Liver (tissue), 9 donors: ENCODE data around the gene ASXL1. TPM values are rescaled to one million over a fixed set of nuclear protein-coding genes. Genes with fewer than 3 reads are reported as not detected.
A peak's percentile ranks its signal among the peaks of the same experiment; 100 is the strongest.

ENCODE experiments used
- DNase-seq: peaks from one replicate; pipeline ENCODE4 v3.0.0-alpha.2; 2017; ENCODE audit warnings: low spot score
- H3K27ac ChIP-seq, 2 donors: one replicate each; pipeline ENCODE4 v1.7.0; 2013; ENCODE audit warnings: inconsistent platforms in 2 of 2, low read length in 2 of 2, control low read depth in 1 of 2, low read depth in 1 of 2, mild to moderate bottlenecking in 1 of 2
- H3K27me3 ChIP-seq, 4 donors: one replicate each; pipeline versions ENCODE4 v1.6.1 to v1.7.0; 2013; ENCODE audit warnings: low read length in 3 of 4, inconsistent platforms in 1 of 4, mild to moderate bottlenecking in 1 of 4, moderate library complexity in 1 of 4; ENCODE audit not compliant: control insufficient read depth in 4 of 4, insufficient read depth in 4 of 4
- H3K36me3 ChIP-seq, 4 donors: one replicate each; pipeline versions ENCODE4 v1.6.1 to v1.7.0; 2013; ENCODE audit warnings: low read length in 3 of 4, mild to moderate bottlenecking in 3 of 4, low read depth in 1 of 4, moderate library complexity in 1 of 4; ENCODE audit not compliant: control insufficient read depth in 4 of 4, insufficient read depth in 3 of 4
- H3K4me1 ChIP-seq, 4 donors: one replicate each; pipeline versions ENCODE4 v1.6.1 to v1.7.0; 2013; ENCODE audit warnings: low read length in 3 of 4, mild to moderate bottlenecking in 3 of 4, moderate library complexity in 1 of 4; ENCODE audit not compliant: control insufficient read depth in 4 of 4, insufficient read depth in 4 of 4
- H3K4me3 ChIP-seq, 3 donors: one replicate each; pipeline versions ENCODE4 v1.6.1 to v1.7.0; 2013; ENCODE audit warnings: low read length in 3 of 3, control low read depth in 1 of 3, low read depth in 1 of 3, mild to moderate bottlenecking in 1 of 3
- H3K9ac ChIP-seq, 2 donors: one replicate each; pipeline ENCODE4 v1.7.0; 2013; ENCODE audit warnings: low read length in 2 of 2, mild to moderate bottlenecking in 2 of 2, moderate library complexity in 2 of 2, control low read depth in 1 of 2, low read depth in 1 of 2
- H3K9me3 ChIP-seq, 4 donors: one replicate each; pipeline versions ENCODE4 v1.6.1 to v1.7.0; 2013; ENCODE audit warnings: low read length in 3 of 4; ENCODE audit not compliant: control insufficient read depth in 4 of 4
- ATF3 ChIP-seq: IDR thresholded peaks from 2 replicates; pipeline ENCODE4 v1.6.1; 2016; ENCODE audit warnings: antibody characterized with exemption
- CTCF ChIP-seq: fragments of 150-350 bp; IDR thresholded peaks from 2 replicates; pipeline ENCODE4 v1.5.1; 2017; ENCODE audit warnings: improper control_type of control experiment, low read depth, low read length; ENCODE audit not compliant: missing input control
- EGR1 ChIP-seq, 2 donors: IDR thresholded peaks; 2 replicates each; pipeline ENCODE4 v1.6.1; 2016 to 2018; ENCODE audit warnings: antibody characterized with exemption in 2 of 2, low read depth in 2 of 2
- FOXA1 ChIP-seq: IDR thresholded peaks from 2 replicates; pipeline ENCODE4 v1.6.1; 2016; ENCODE audit warnings: antibody characterized with exemption
- FOXA2 ChIP-seq: IDR thresholded peaks from 2 replicates; pipeline ENCODE4 v1.6.1; 2016; ENCODE audit warnings: antibody characterized with exemption
- GABPA ChIP-seq, 2 donors: IDR thresholded peaks in 1 of 2; conservative IDR thresholded peaks in 1 of 2; 2 replicates each; pipeline ENCODE4 v1.6.1; 2016; ENCODE audit warnings: antibody characterized with exemption in 2 of 2, mild to moderate bottlenecking in 1 of 2, moderate library complexity in 1 of 2
- HNF4A ChIP-seq, 2 donors: conservative IDR thresholded peaks; 2 replicates each; pipeline ENCODE4 v1.6.1; 2016; ENCODE audit warnings: antibody characterized with exemption in 2 of 2, mild to moderate bottlenecking in 2 of 2
- HNF4G ChIP-seq: IDR thresholded peaks from 2 replicates; pipeline ENCODE4 v1.6.1; 2016; ENCODE audit warnings: antibody characterized with exemption
- JUND ChIP-seq, 2 donors: IDR thresholded peaks; 2 replicates each; pipeline ENCODE4 v1.6.1; 2016; ENCODE audit warnings: antibody characterized with exemption in 2 of 2
- MAX ChIP-seq: IDR thresholded peaks from 2 replicates; pipeline ENCODE4 v1.6.1; 2016; ENCODE audit warnings: antibody characterized with exemption
- NR2F2 ChIP-seq: IDR thresholded peaks from 2 replicates; pipeline ENCODE4 v1.6.1; 2016; ENCODE audit warnings: antibody characterized with exemption
- RAD21 ChIP-seq, 2 donors: IDR thresholded peaks; 2 replicates each; pipeline ENCODE4 v1.6.1; 2016; ENCODE audit warnings: antibody characterized with exemption in 2 of 2, mild to moderate bottlenecking in 2 of 2
- REST ChIP-seq: IDR thresholded peaks from 2 replicates; pipeline ENCODE4 v1.6.1; 2016; ENCODE audit warnings: antibody characterized with exemption, mild to moderate bottlenecking
- RXRA ChIP-seq, 2 donors: IDR thresholded peaks; 2 replicates each; pipeline ENCODE4 v1.6.1; 2017 to 2018; ENCODE audit warnings: antibody characterized with exemption in 2 of 2, mild to moderate bottlenecking in 1 of 2
- SP1 ChIP-seq: IDR thresholded peaks from 2 replicates; pipeline ENCODE4 v1.6.1; 2018; ENCODE audit warnings: antibody characterized with exemption, mild to moderate bottlenecking
- TAF1 ChIP-seq: conservative IDR thresholded peaks from 2 replicates; pipeline ENCODE4 v1.6.1; 2016; ENCODE audit warnings: antibody characterized with exemption, mild to moderate bottlenecking
- YY1 ChIP-seq: IDR thresholded peaks from 2 replicates; pipeline ENCODE4 v1.6.1; 2016; ENCODE audit warnings: antibody characterized with exemption, mild to moderate bottlenecking
- ZBTB33 ChIP-seq: IDR thresholded peaks from 2 replicates; pipeline ENCODE4 v1.6.1; 2016; ENCODE audit warnings: antibody characterized with exemption
- WGBS: extraction: QIAGEN DNeasy Blood & Tissue Kit; methylation state at CpG from one replicate; pipeline ENCODE4 v1.1.7; 2013; 5-methylcytosine and 5-hydroxymethylcytosine counted together
- polyA plus RNA-seq, 2 donors: library from polyadenylated mRNA; stranded (reverse) in 1 of 2; unstranded in 1 of 2; fragments of 200-250 nt in 1 of 2; fragments of >200 nt in 1 of 2; fragmentation: Nextera tagmentation in 1 of 2; extraction: Ambion mirVana in 1 of 2; gene quantifications; one replicate each; pipeline versions ENCODE4 v1.2.1 to v1.2.3, GENCODE V29; 2013 to 2015
- total RNA-seq, 2 donors: library from RNA; depleted of rRNA; stranded (reverse); fragments of >200 nt; gene quantifications; one replicate each; pipeline ENCODE4 v1.2.3, GENCODE V29; 2014
- donor health status: healthy.
- donor health status: healthy.
- donor health status: healthy.
- donor health status: healthy.
- donor health status: healthy.

Gene ASXL1
- total RNA-seq, result 10 to 100 TPM; 31.2 to 61.3 TPM
- 10 to 100 TPM; 13.4 to 17.8 TPM for polyA plus RNA-seq

GRCh38 chr20:32357869-32358631 lies at the start of gene ASXL1:
Gene ASXL1, plus strand, starts transcription at chr20:32358331. Its CDS starts 445 bp downstream, at chr20:32358776.
- DNase-seq, result peak; percentile 94
- Histone ChIP-seq H3K27me3 (no peaks in the 10 kb centered on the region), H3K36me3 (no peaks in the 10 kb centered on the region), H3K9me3 (no peaks in the 10 kb centered on the region), H3K4me1 (peaks cover 5 to 29% (median 16%) of the 10 kb centered on the region in 4 donors), H3K9ac (peak within 1 kb of the TSS; percentile 77), H3K27ac (peak within 1 kb of the TSS; percentile 92 to 98), H3K4me3 (peak within 1 kb of the TSS; percentile 71 to 98 (median 92))
- WGBS, result under 1% methylated on average over 83 of the region's 83 CpGs
- no peak for TF ChIP-seq HNF4G
- TF ChIP-seq ATF3, result no peak
- TF ChIP-seq TAF1, result peak; percentile 52
- TF ChIP-seq RXRA (IDR thresholded peaks at IDR 0.05), result peak; percentile 52 to 55
- peak; percentile 97 for TF ChIP-seq YY1
- peak; percentile 67 for TF ChIP-seq SP1
- TF ChIP-seq MAX, result peak; percentile 71
- TF ChIP-seq JUND (IDR thresholded peaks at IDR 0.05), result no peak
- no peak for TF ChIP-seq FOXA1
- peak in 1 of 2 donors; percentile 2 for TF ChIP-seq RAD21 (IDR thresholded peaks at IDR 0.05)
- peak; percentile 69 to 95 for TF ChIP-seq GABPA (IDR thresholded peaks at IDR 0.05 in 1 of 2, conservative IDR thresholded peaks at IDR 0.05 in 1 of 2)
- TF ChIP-seq REST, result peak; percentile 70
- no peak for TF ChIP-seq FOXA2
- TF ChIP-seq HNF4A (conservative IDR thresholded peaks at IDR 0.05), result no peak
- peak; percentile 43 to 61 for TF ChIP-seq EGR1 (IDR thresholded peaks at IDR 0.05; ENCODE audit: low read depth in 2 of 2)
- TF ChIP-seq CTCF, result no peak
- TF ChIP-seq ZBTB33, result peak; percentile 100
- TF ChIP-seq NR2F2, result peak; percentile 72
